Upper lobe of left lung (tissue), 4 donors: ENCODE measurements around the gene EGFL7.

Experiments used
- CTCF ChIP-seq, 6 experiments: fragments of 450-650 bp in 4 of 6; fragments of 200-600 bp in 2 of 6; sonication (generic) in 2 of 6; IDR thresholded peaks; one replicate each; pipeline ENCODE4 v1.5.1; 2016 to 2019; ENCODE audit warnings: antibody characterized with exemption in 6 of 6
- EP300 ChIP-seq, 4 donors: sonication (generic); formaldehyde crosslinking; IDR thresholded peaks; one replicate each; pipeline ENCODE4 v1.5.1; 2017; ENCODE audit warnings: antibody characterized with exemption in 4 of 4, control low read depth in 2 of 4
- POLR2AphosphoS5 ChIP-seq, 2 donors: sonication (generic); formaldehyde crosslinking; IDR thresholded peaks; one replicate each; pipeline ENCODE4 v1.5.1; 2017; ENCODE audit warnings: antibody characterized with exemption in 2 of 2

- TF ChIP-seq EP300 (IDR thresholded peaks at IDR 0.05) (no peak), CTCF (IDR thresholded peaks at IDR 0.05) (no peak), POLR2AphosphoS5 (IDR thresholded peaks at IDR 0.05) (peak in 1 of 2 donors; percentile 53)
Observed at GRCh38 chr9:136676297-136676794, 13.6 kb downstream of the EGFL7 start.
